OCI-LY7 (cell line): Measurements from ENCODE around the gene INS. TPM values are rescaled to one million over a fixed set of nuclear protein-coding genes. Genes with fewer than 3 reads are reported as not detected.

Experiments
- BruUV-seq: library from RNA; stranded (reverse); fragments of 400-500 nt; replicated peaks from 2 replicates; lab custom pipeline; 2021; lab: Mats Ljungman, UMichigan
- CTCF ChIA-PET: fragments of 300-600 bp; sonication (Branson Sonifier 250); formaldehyde crosslinking; loops from one replicate; lab custom pipeline; 2022; ENCODE audit warnings: antibody characterized with exemption; ENCODE audit not compliant: unreplicated experiment; lab: Charles Lee
- POLR2A ChIA-PET: fragments of 300-600 bp; sonication (Branson Sonifier 250); formaldehyde crosslinking; loops from one replicate; lab custom pipeline; 2022; ENCODE audit warnings: antibody characterized with exemption; lab: Charles Lee
- DNase-seq: peaks from one replicate; pipeline ENCODE4 v3.0.0-alpha.2; 2015; ENCODE audit warnings: low spot score
- H2AFZ ChIP-seq: fragments of 200-600 bp; sonication (generic), shearing (Covaris generic); 2 replicates; pipeline ENCODE4 v1.6.1; 2014; ENCODE audit warnings: mild to moderate bottlenecking, antibody characterized with exemption, low read length, moderate library complexity
- H3K27ac ChIP-seq: fragments of 200-600 bp; sonication (generic); 2 replicates; pipeline ENCODE4 v1.5.1; 2014; ENCODE audit warnings: mixed run types, low read depth, mild to moderate bottlenecking, moderate library complexity, low read length, inconsistent platforms; ENCODE audit not compliant: poor library complexity, severe bottlenecking
- H3K36me3 ChIP-seq: fragments of 200-600 bp; sonication (generic); 2 replicates; pipeline ENCODE4 v1.6.1; 2014; ENCODE audit warnings: mild to moderate bottlenecking, antibody characterized with exemption, low read length, moderate library complexity, mixed read lengths; ENCODE audit not compliant: insufficient read depth
- H3K4me1 ChIP-seq: fragments of 200-600 bp; sonication (generic); 2 replicates; pipeline ENCODE4 v1.5.1; 2014; ENCODE audit warnings: mild to moderate bottlenecking, low read length; ENCODE audit not compliant: insufficient read depth, poor library complexity, severe bottlenecking
- H3K4me2 ChIP-seq: fragments of 200-600 bp; sonication (generic); 2 replicates; pipeline ENCODE4 v1.6.1; 2014; ENCODE audit warnings: mild to moderate bottlenecking, low read length
- H3K4me3 ChIP-seq: fragments of 200-600 bp; sonication (generic); 2 replicates; pipeline ENCODE4 v1.5.1; 2014; ENCODE audit warnings: mild to moderate bottlenecking, low read depth, low read length; ENCODE audit not compliant: poor library complexity, severe bottlenecking
- H3K79me2 ChIP-seq: fragments of 200-600 bp; sonication (generic); 2 replicates; pipeline ENCODE4 v1.6.1; 2016; ENCODE audit warnings: low read depth, mild to moderate bottlenecking, low read length, moderate library complexity, mixed read lengths; ENCODE audit not compliant: insufficient read depth
- H3K9me2 ChIP-seq: fragments of 200-600 bp; sonication (generic); 2 replicates; pipeline ENCODE4 v1.6.1; 2016; ENCODE audit warnings: mild to moderate bottlenecking, low read length, mixed read lengths; ENCODE audit not compliant: insufficient read depth
- H3K9me3 ChIP-seq: fragments of 200-600 bp; sonication (generic); 2 replicates; pipeline ENCODE4 v1.6.1; 2014; ENCODE audit warnings: mild to moderate bottlenecking, mixed run types, low read length, mixed read lengths
- H4K20me1 ChIP-seq: fragments of 200-600 bp; sonication (generic); 2 replicates; pipeline ENCODE4 v1.6.1; 2014; ENCODE audit warnings: mild to moderate bottlenecking, antibody characterized with exemption, low read length, moderate library complexity, mixed read lengths; ENCODE audit not compliant: insufficient read depth
- CTCF ChIP-seq: fragments of 200-600 bp; sonication (generic); conservative IDR thresholded peaks from 2 replicates; pipeline ENCODE4 v1.5.1; 2014; ENCODE audit warnings: mild to moderate bottlenecking, antibody characterized with exemption, low read length, moderate library complexity, mixed read lengths
- EZH2phosphoT487 ChIP-seq: fragments of 200-600 bp; sonication (generic); IDR thresholded peaks from 2 replicates; pipeline ENCODE4 v1.6.1; 2018; ENCODE audit warnings: low read depth, borderline replicate concordance, mild to moderate bottlenecking, mixed run types, antibody characterized with exemption, low read length, moderate library complexity, mixed read lengths
- intact Hi-C: fragments of 100-400 bp; cut with micrococcal nuclease; formaldehyde crosslinking; loops from one replicate; pipeline ENCODE4 v1.10.0; 2022; ENCODE audit not compliant: unreplicated experiment
- total RNA-seq, 2 experiments: library from RNA; depleted of rRNA in 1 of 2; stranded (reverse); fragments of >200 nt in 1 of 2; shearing (Covaris generic) in 1 of 2; gene quantifications; 2 replicates each; pipeline ENCODE4 v1.2.3, GENCODE V29; 2014 to 2022

Gene INS
- total RNA-seq, 2 experiments from 2014 or later, result not detected

GRCh38 chr11:2155511-2155910, 5.5 kb downstream of the INS start:
- Histone ChIP-seq H3K79me2 (no peaks in the 10 kb centered on the region), H3K9me2 (no peaks in the 10 kb centered on the region), H4K20me1 (no peaks in the 10 kb centered on the region), H3K36me3 (no peaks in the 10 kb centered on the region), H3K4me2 (no peak overlapping the region), H3K27ac (no peak overlapping the region), H3K4me3 (no peak overlapping the region), H2AFZ (no peak overlapping the region), H3K4me1 (peaks cover 4% of the 10 kb centered on the region), H3K9me3 (no peaks in the 10 kb centered on the region)
- intact Hi-C loops, result loop anchor here (10.0 kb wide), 1 partner anchor 501 kb away; no protein-coding TSS in a partner anchor
- TF ChIP-seq EZH2phosphoT487 (no peak), CTCF (no peak)
- no peak for DNase-seq
- BruUV-seq, result no TSS peak
- POLR2A ChIA-PET, result no interaction called here
- CTCF ChIA-PET, result no interaction called here

- H3K27ac ChIP-seq, result no peak overlapping the region
- H3K9me3 ChIP-seq, result no peaks in the 10 kb centered on the region
- no peaks in the 10 kb centered on the region for H3K36me3 ChIP-seq
- H2AFZ ChIP-seq, result no peak overlapping the region
- ChIA-PET CTCF (no interaction called here), POLR2A (no interaction called here)
- peaks cover 4% of the 10 kb centered on the region for H3K4me1 ChIP-seq
- H3K79me2 ChIP-seq, result no peaks in the 10 kb centered on the region
- DNase-seq, result no peak
- H4K20me1 ChIP-seq, result no peaks in the 10 kb centered on the region
- no peaks in the 10 kb centered on the region for H3K9me2 ChIP-seq
- no peak overlapping the region for H3K4me3 ChIP-seq
- TF ChIP-seq CTCF (no peak), EZH2phosphoT487 (no peak)
- H3K4me2 ChIP-seq, result no peak overlapping the region
- no TSS peak for BruUV-seq
- intact Hi-C loops, result loop anchor here (5.0 to 10.0 kb wide), 2 partner anchors 463 to 500 kb away; no protein-coding TSS in a partner anchor
These were observed 6.1 kb downstream of the INS start for GRCh38 chr11:2154889-2155288.

- TF ChIP-seq EZH2phosphoT487, result no peak
- no peak for TF ChIP-seq CTCF
- ChIA-PET CTCF (no interaction called here), POLR2A (no interaction called here)
- BruUV-seq, result no TSS peak
- Histone ChIP-seq H3K4me2 (no peak overlapping the region), H3K4me1 (peaks cover 4% of the 10 kb centered on the region), H3K4me3 (no peak overlapping the region), H4K20me1 (no peaks in the 10 kb centered on the region), H3K27ac (no peak overlapping the region), H3K36me3 (no peaks in the 10 kb centered on the region), H3K9me3 (no peaks in the 10 kb centered on the region), H3K79me2 (no peaks in the 10 kb centered on the region), H2AFZ (no peak overlapping the region), H3K9me2 (no peaks in the 10 kb centered on the region)
- intact Hi-C loops, result loop anchor here (5.0 to 10.0 kb wide), 2 partner anchors 462 to 499 kb away; no protein-coding TSS in a partner anchor
- DNase-seq, result no peak
These were observed 6.8 kb downstream of the INS start for GRCh38 chr11:2154195-2154585.
